Colonic mucosa (tissue), 4 donors: ENCODE results near the gene PPP4R4. TPM values are rescaled to one million over a fixed set of nuclear protein-coding genes. Genes with fewer than 3 reads are reported as not detected.

Source experiments
- DNase-seq: peaks from one replicate; pipeline ENCODE4 v3.0.0-alpha.2; 2020
- H3K27ac ChIP-seq: fragments of 200-600 bp; one replicate; pipeline ENCODE4 v1.8.0; 2021
- H3K27me3 ChIP-seq: fragments of 200-600 bp; one replicate; pipeline ENCODE4 v1.8.0; 2021
- H3K36me3 ChIP-seq: fragments of 200-600 bp; one replicate; pipeline ENCODE4 v1.8.0; 2021
- H3K4me1 ChIP-seq: fragments of 200-600 bp; one replicate; pipeline ENCODE4 v1.8.0; 2021; ENCODE audit warnings: mild to moderate bottlenecking
- H3K4me3 ChIP-seq: fragments of 200-600 bp; one replicate; pipeline ENCODE4 v1.8.0; 2021
- H3K9ac ChIP-seq, 2 donors: one replicate each; pipeline ENCODE4 v1.7.0; 2013; ENCODE audit warnings: control low read depth in 2 of 2, low read depth in 2 of 2, low read length in 2 of 2
- H3K9me3 ChIP-seq: fragments of 200-600 bp; one replicate; pipeline ENCODE4 v1.8.0; 2021
- CTCF ChIP-seq: fragments of 200-600 bp; IDR thresholded peaks from one replicate; pipeline ENCODE4 v1.8.0; 2022; ENCODE audit warnings: antibody characterized with exemption, mild to moderate bottlenecking
- intact Hi-C: fragments of 100-400 bp; cut with DNase I; formaldehyde crosslinking; loops from one replicate; pipeline ENCODE4 v1.14.1; 2022
- total RNA-seq, 2 donors: library from RNA; stranded (reverse); fragmentation: NEBNext Ultra II Directional in 1 of 2; extraction: Animal tissue kit (Norgen Biotek cat#: 25700) in 1 of 2; gene quantifications; one replicate each; pipeline ENCODE4 v1.2.1, GENCODE V29; 2021
- donor health status: healthy.
- donor health status: DM: no; HTN: no; CAD: no.
- donor health status: DM: no; HTN: no; CAD: no.

PPP4R4 gene
- total RNA-seq, result under 1 TPM in 1 of 2 donors, not detected in 1; 0.27 TPM

- intact Hi-C loops, result no loop called here
- TF ChIP-seq CTCF, result no peak
- DNase-seq, result peak; percentile 79
- Histone ChIP-seq H3K27ac (no peak within 1 kb of the TSS), H3K9ac (peak within 1 kb of the TSS in 1 of 2 donors; percentile 6), H3K36me3 (no peaks in the 10 kb centered on the region), H3K27me3 (peaks cover 27% of the 10 kb centered on the region), H3K4me3 (peak within 1 kb of the TSS; percentile 54), H3K9me3 (no peaks in the 10 kb centered on the region), H3K4me1 (no peaks in the 10 kb centered on the region)
Observed at GRCh38 chr14:94173885-94174603, at the start of gene PPP4R4. Gene PPP4R4 (plus strand): TSS chr14:94174322. CDS start chr14:94174466, 144 bp downstream.

- peak; percentile 13 for DNase-seq
- H3K9ac ChIP-seq, result no peak overlapping the region
- H3K4me3 ChIP-seq, result no peak overlapping the region
- TF ChIP-seq CTCF, result no peak
- no peaks in the 10 kb centered on the region for H3K36me3 ChIP-seq
- no peaks in the 10 kb centered on the region for H3K27me3 ChIP-seq
- intact Hi-C loops, result loop anchor here (10.0 kb wide), 1 partner anchor 180 kb away; no protein-coding TSS in a partner anchor
- H3K4me1 ChIP-seq, result no peaks in the 10 kb centered on the region
- no peaks in the 10 kb centered on the region for H3K9me3 ChIP-seq
- no peak overlapping the region for H3K27ac ChIP-seq
Observed at GRCh38 chr14:94124582-94125377, 49.3 kb upstream of the PPP4R4 start.

GRCh38 chr14:94125659-94126418 is 48.3 kb upstream of the PPP4R4 start:
- H3K4me1 ChIP-seq, result no peaks in the 10 kb centered on the region

GRCh38 chr14:94126419-94126677 is 47.8 kb upstream of the PPP4R4 start:
- no peak for TF ChIP-seq CTCF
- intact Hi-C loops, result loop anchor here (10.0 kb wide), 1 partner anchor 182 kb away; no protein-coding TSS in a partner anchor
- no peak for DNase-seq

More at GRCh38 chr14:94125659-94126418, 48.3 kb upstream of the PPP4R4 start:
- no peak for TF ChIP-seq CTCF
- intact Hi-C loops, result loop anchor here (10.0 kb wide), 1 partner anchor 181 kb away; no protein-coding TSS in a partner anchor
- Histone ChIP-seq H3K27me3 (no peaks in the 10 kb centered on the region), H3K27ac (no peak overlapping the region), H3K9me3 (no peaks in the 10 kb centered on the region), H3K9ac (no peak overlapping the region), H3K36me3 (no peaks in the 10 kb centered on the region), H3K4me3 (no peak overlapping the region)
- no peak for DNase-seq

GRCh38 chr14:94126800-94127199 is 47.3 kb upstream of the PPP4R4 start:
- intact Hi-C loops, result loop anchor here (10.0 kb wide), 1 partner anchor 182 kb away; no protein-coding TSS in a partner anchor
- H3K4me1 ChIP-seq, result no peaks in the 10 kb centered on the region

More at GRCh38 chr14:94126419-94126677, 47.8 kb upstream of the PPP4R4 start:
- H3K9ac ChIP-seq, result no peak overlapping the region
- no peak overlapping the region for H3K4me3 ChIP-seq
- H3K27ac ChIP-seq, result no peak overlapping the region
- no peaks in the 10 kb centered on the region for H3K4me1 ChIP-seq
- no peaks in the 10 kb centered on the region for H3K36me3 ChIP-seq
- H3K27me3 ChIP-seq, result no peaks in the 10 kb centered on the region
- H3K9me3 ChIP-seq, result no peaks in the 10 kb centered on the region

More at GRCh38 chr14:94126800-94127199, 47.3 kb upstream of the PPP4R4 start:
- Histone ChIP-seq H3K9me3 (no peaks in the 10 kb centered on the region), H3K9ac (no peak overlapping the region), H3K36me3 (no peaks in the 10 kb centered on the region), H3K27me3 (no peaks in the 10 kb centered on the region), H3K27ac (no peak overlapping the region), H3K4me3 (no peak overlapping the region)
- DNase-seq, result no peak
- no peak for TF ChIP-seq CTCF
